ENCODE measurements around the gene ZNF385C. TPM values are rescaled to one million over a fixed set of nuclear protein-coding genes. Genes with fewer than 3 reads are reported as not detected.
"Not testable (repeated sequence)": the region's sequence is repeated elsewhere in the genome, so short reads cannot be mapped to it uniquely, and the experiment has no call there.

ZNF385C gene
- total RNA-seq, 1 donor from 2014 or later = 1.3 TPM

- Mint-ChIP-seq H3K9me3 (ENCODE audit: unreplicated experiment) (no peaks in the 10 kb centered on the region), H3K27me3 (ENCODE audit: unreplicated experiment) (peaks cover under 1% of the 10 kb centered on the region), H3K4me3 (ENCODE audit: unreplicated experiment) (no peak overlapping the region), H3K27ac (ENCODE audit: unreplicated experiment) (no peak overlapping the region), H3K36me3 (ENCODE audit: low read depth, unreplicated experiment) (peaks cover 3% of the 10 kb centered on the region), H3K4me1 (ENCODE audit: unreplicated experiment) (peaks cover 16% of the 10 kb centered on the region)
- DNase-seq (ENCODE audit: low spot score) = no peak
- TF ChIP-seq CTCF (IDR thresholded peaks at IDR 0.05; ENCODE audit: unreplicated experiment) = no peak
These were observed 87.3 kb downstream of the ZNF385C start for GRCh38 chr17:42010898-42011516.

- not testable (repeated sequence) for H3K36me3 Mint-ChIP-seq (ENCODE audit: low read depth, unreplicated experiment); H3K27me3 Mint-ChIP-seq (ENCODE audit: unreplicated experiment); H3K4me3 Mint-ChIP-seq (ENCODE audit: unreplicated experiment); H3K9me3 Mint-ChIP-seq (ENCODE audit: unreplicated experiment); DNase-seq (ENCODE audit: low spot score); H3K27ac Mint-ChIP-seq (ENCODE audit: unreplicated experiment)
- peaks cover 13% of the 10 kb centered on the region for H3K4me1 Mint-ChIP-seq (ENCODE audit: unreplicated experiment)
These were observed 88.0 kb downstream of the ZNF385C start for GRCh38 chr17:42010266-42010680.

- no peak for DNase-seq (ENCODE audit: low spot score)
- Mint-ChIP-seq H3K4me1 (ENCODE audit: unreplicated experiment) (peaks cover 13% of the 10 kb centered on the region), H3K27ac (ENCODE audit: unreplicated experiment) (no peak overlapping the region), H3K9me3 (ENCODE audit: unreplicated experiment) (no peaks in the 10 kb centered on the region), H3K4me3 (ENCODE audit: unreplicated experiment) (no peak overlapping the region), H3K27me3 (ENCODE audit: unreplicated experiment) (no peaks in the 10 kb centered on the region), H3K36me3 (ENCODE audit: low read depth, unreplicated experiment) (peaks cover 3% of the 10 kb centered on the region)
- TF ChIP-seq CTCF (IDR thresholded peaks at IDR 0.05; ENCODE audit: unreplicated experiment) = no peak
These were observed 89.1 kb downstream of the ZNF385C start for GRCh38 chr17:42009170-42009569.

- no peaks in the 10 kb centered on the region for H3K9me3 Mint-ChIP-seq (ENCODE audit: unreplicated experiment)
- no peak overlapping the region for H3K4me3 Mint-ChIP-seq (ENCODE audit: unreplicated experiment)
- DNase-seq (ENCODE audit: low spot score) = no peak
- TF ChIP-seq CTCF (IDR thresholded peaks at IDR 0.05; ENCODE audit: unreplicated experiment) = no peak
- H3K27ac Mint-ChIP-seq (ENCODE audit: unreplicated experiment) = no peak overlapping the region
- H3K4me1 Mint-ChIP-seq (ENCODE audit: unreplicated experiment) = peaks cover 4% of the 10 kb centered on the region
- no peaks in the 10 kb centered on the region for H3K27me3 Mint-ChIP-seq (ENCODE audit: unreplicated experiment)
- peaks cover 11% of the 10 kb centered on the region for H3K36me3 Mint-ChIP-seq (ENCODE audit: low read depth, unreplicated experiment)
These were observed 93.1 kb downstream of the ZNF385C start for GRCh38 chr17:42005166-42005565.

GRCh38 chr17:42002792-42003301 lies 95.4 kb downstream of the ZNF385C start:
- no peak for DNase-seq (ENCODE audit: low spot score)
- H3K36me3 Mint-ChIP-seq (ENCODE audit: low read depth, unreplicated experiment) = peaks cover 17% of the 10 kb centered on the region
- H3K27ac Mint-ChIP-seq (ENCODE audit: unreplicated experiment) = peak overlapping the region; percentile 14
- H3K4me1 Mint-ChIP-seq (ENCODE audit: unreplicated experiment) = peaks cover 4% of the 10 kb centered on the region
- H3K9me3 Mint-ChIP-seq (ENCODE audit: unreplicated experiment) = no peaks in the 10 kb centered on the region
- H3K4me3 Mint-ChIP-seq (ENCODE audit: unreplicated experiment) = no peak overlapping the region
- no peak for TF ChIP-seq CTCF (IDR thresholded peaks at IDR 0.05; ENCODE audit: unreplicated experiment)
- H3K27me3 Mint-ChIP-seq (ENCODE audit: unreplicated experiment) = no peaks in the 10 kb centered on the region

All from endothelial cell (in vitro differentiated cells).